GM21526 (cell line): ENCODE data around the gene CCDC6.

Experiments used
- ATAC-seq: cut with Tn5 transposase; IDR thresholded peaks from one replicate; pipeline ENCODE4 v1.9.1; 2021; ENCODE audit warnings: moderate library complexity; ENCODE audit not compliant: unreplicated experiment, low FRiP score

Gene CCDC6

GRCh38 chr10:59907537-59907917 is 1.2 kb upstream of the CCDC6 start:
- ATAC-seq, result no peak

- ATAC-seq, result no peak
Observed at GRCh38 chr10:59905731-59906416, 482 bp downstream of the CCDC6 start.

- ATAC-seq, result peak; percentile 46
Observed at GRCh38 chr10:59905066-59905730, 1.2 kb downstream of the CCDC6 start.

- no peak for ATAC-seq
Observed at GRCh38 chr10:59904426-59905065, 1.8 kb downstream of the CCDC6 start.

GRCh38 chr10:59903871-59904270 is 2.5 kb downstream of the CCDC6 start:
- ATAC-seq, result no peak

GRCh38 chr10:59902016-59902415 is 4.3 kb downstream of the CCDC6 start:
- no peak for ATAC-seq

- ATAC-seq, result no peak
Observed at GRCh38 chr10:59901470-59901869, 4.9 kb downstream of the CCDC6 start.

GRCh38 chr10:59900048-59900727 is 6.2 kb downstream of the CCDC6 start:
- no peak for ATAC-seq

- ATAC-seq, result no peak
Observed at GRCh38 chr10:59898125-59898835, 8.1 kb downstream of the CCDC6 start.

- no peak for ATAC-seq
Observed at GRCh38 chr10:59896191-59896590, 10.2 kb downstream of the CCDC6 start.

GRCh38 chr10:59895629-59896116 is 10.7 kb downstream of the CCDC6 start:
- no peak for ATAC-seq

GRCh38 chr10:59894114-59894513 is 12.2 kb downstream of the CCDC6 start:
- ATAC-seq, result no peak

- no peak for ATAC-seq
Observed at GRCh38 chr10:59892697-59893096, 13.7 kb downstream of the CCDC6 start.

GRCh38 chr10:59891936-59892335 is 14.4 kb downstream of the CCDC6 start:
- ATAC-seq, result no peak

- ATAC-seq, result no peak
Observed at GRCh38 chr10:59891349-59891748, 15.0 kb downstream of the CCDC6 start.

- ATAC-seq, result no peak
Observed at GRCh38 chr10:59888781-59889435, 17.4 kb downstream of the CCDC6 start.

- no peak for ATAC-seq
Observed at GRCh38 chr10:59887972-59888640, 18.2 kb downstream of the CCDC6 start.

GRCh38 chr10:59887006-59887405 is 19.4 kb downstream of the CCDC6 start:
- ATAC-seq, result no peak

- ATAC-seq, result peak; percentile 91
Observed at GRCh38 chr10:59885430-59886134, 20.8 kb downstream of the CCDC6 start.
